C1 segment of cervical spinal cord (tissue), 14 donors: ENCODE results near the gene SLC7A4.

Experiments
- DNase-seq, 14 donors: peaks; one replicate each; lab custom pipeline; 2025; lab: John Stamatoyannopoulos, UW

Gene SLC7A4

DNA sequence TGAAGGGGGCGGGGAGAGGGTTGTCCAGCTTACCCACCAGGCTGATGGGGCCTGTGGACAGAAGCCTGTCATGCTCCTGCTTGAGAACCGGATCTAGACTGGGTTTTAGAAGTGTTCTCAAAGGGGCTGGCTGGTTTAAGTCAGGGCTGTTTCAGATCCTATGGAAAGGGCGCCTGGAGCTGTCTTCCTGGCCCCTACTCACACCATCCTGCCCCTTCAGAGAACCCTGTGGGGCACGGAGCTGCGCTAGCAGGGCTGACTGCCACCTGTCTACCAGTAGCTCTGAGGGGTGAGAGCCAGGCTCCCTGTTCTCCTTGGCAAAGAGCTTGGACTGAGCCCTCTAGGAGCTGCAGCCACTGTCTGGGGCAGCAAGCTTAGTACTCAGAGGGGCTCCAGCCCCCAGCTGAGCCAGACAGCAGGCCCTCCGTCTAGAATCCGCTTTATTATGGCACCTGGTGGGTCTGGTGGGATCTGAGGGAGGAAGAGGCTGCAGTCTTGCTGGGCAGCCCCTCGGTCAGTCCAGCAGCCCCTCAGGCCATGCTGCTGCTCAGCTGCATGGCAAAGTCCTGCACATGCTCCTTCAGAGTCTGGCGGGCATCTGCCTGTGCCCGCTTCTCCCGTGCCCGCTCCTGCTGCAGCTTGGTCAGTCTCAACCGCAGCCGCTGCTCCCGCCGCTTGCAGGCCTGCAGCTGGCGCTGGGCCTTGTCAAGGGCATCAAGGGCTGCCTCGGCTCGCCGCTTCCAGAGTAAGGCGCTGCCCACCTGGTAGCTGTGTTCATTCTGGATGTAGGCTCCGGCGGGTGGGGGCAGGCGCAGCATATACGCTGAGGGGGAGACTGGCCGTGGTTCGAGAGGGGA is 32.8 kb downstream of the SLC7A4 start:
- DNase-seq = no peak

- no peak for DNase-seq
Observed at GRCh38 chr22:20998411-20999336, 33.7 kb downstream of the SLC7A4 start.

DNA sequence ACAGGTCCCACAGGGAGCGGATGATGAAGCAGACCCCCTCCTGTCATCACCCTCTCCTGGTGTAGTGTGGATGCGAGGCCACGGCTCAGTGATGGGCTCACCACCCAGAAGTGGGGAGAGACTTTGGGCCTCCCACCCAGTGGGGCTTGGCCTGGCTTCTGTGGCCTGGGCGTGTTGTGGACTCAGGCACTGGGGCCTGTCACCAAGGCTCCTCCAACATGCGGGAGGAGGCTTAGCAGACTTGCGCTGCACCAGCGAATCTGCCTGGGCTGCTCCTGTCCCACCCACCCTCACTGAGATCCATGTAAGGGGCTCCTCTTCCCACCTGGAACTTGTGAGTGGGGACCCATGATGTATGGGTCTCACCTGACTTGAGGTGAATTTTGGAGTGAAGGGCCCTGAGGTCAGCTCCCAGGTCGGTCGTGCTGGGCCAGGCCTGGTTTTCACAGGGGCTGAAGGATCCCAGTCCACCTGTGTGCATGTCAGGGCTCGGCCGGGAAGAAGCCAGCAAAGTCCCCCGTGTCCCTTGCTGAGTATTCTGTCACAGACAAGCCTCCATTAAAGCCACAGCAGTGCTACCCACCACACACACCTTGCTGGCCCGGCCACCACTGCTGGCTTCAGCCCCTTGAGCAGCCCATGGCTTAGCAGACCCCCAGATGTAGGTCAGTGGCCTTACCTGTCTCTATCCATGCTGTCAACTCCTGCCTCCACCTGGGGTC is 34.7 kb downstream of the SLC7A4 start:
- DNase-seq = no peak

DNA sequence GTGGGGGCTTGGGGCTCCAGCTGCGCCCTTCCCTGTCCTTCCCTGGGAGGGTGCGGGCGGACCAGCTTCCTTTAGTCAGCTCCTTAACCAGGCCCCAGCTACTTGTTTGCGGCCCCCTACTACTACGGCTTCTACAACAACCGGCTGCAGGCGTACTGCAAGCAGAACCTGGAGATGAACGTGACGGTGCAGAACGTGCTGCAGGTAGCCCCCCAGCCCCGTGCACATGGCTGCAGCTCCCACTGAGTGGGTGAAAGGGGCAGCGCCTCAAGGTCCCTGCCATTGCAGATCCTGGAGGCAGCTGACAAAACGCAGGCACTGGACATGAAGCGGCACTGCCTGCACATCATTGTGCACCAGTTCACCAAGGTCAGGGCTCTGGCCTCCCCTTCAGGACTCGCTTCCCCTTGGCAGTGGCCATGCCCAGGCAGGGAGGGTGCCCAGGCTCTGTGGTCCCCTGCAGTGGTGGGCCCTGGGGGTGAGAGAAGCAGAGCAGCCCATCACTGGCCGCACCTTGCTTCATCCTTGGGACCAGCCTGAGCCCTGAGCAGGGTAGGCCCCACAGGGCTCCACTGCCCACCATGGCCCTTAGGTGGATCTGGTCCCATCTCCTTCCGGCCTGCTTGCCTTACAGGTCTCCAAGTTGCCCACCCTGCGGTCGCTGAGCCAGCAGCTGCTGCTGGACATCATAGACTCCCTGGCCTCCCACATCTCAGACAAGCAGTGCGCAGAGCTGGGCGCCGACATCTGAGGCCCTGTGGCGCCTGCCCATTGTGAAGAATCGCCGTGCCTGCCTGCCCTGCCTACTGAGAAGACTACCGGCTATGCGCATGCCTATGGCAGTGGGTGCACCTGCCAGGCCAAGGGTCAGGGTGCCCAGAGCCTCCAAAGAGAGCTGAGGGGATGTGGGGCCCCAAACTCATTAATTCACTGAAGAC is 35.5 kb downstream of the SLC7A4 start:
- no peak for DNase-seq

GRCh38 chr22:20996031-20996410 is 36.3 kb downstream of the SLC7A4 start:
- no peak for DNase-seq

DNA sequence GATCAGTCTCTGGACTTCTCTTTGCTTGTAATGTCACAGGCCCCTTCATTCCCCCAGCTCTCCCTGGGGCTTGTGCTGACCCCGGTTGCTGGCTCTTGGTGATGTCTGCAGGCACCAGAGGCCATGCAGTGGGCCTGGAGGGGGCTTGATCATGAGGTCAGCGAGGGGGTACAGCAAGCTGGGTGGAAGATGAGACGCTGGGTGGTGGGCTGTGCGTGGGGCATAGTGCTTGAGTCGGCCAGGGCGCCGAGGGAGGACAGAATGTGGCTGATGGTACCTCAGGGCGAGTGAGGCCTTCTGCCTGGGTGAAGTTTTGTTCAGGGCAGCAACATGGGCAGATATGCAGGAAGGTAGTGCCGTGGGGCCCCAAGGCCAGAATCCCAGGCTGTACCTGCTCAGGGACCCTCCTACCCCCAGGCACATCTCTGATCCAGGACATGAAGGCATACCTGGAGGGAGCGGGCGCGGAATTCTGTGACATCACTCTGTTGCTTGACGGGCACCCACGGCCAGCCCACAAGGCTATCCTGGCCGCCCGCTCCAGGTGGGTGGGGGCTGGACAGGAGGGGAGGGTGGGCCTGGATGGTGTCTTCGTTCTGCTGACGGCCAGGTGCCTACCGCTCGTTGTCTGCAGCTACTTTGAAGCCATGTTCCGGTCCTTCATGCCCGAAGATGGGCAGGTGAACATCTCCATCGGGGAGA is 36.9 kb downstream of the SLC7A4 start:
- DNase-seq = no peak

- DNase-seq = no peak
Observed at GRCh38 chr22:20994902-20995241, 37.5 kb downstream of the SLC7A4 start.

GRCh38 chr22:20994128-20994901 is 38.0 kb downstream of the SLC7A4 start:
- DNase-seq = no peak

- DNase-seq = no peak
Observed at GRCh38 chr22:20993304-20994127, 38.8 kb downstream of the SLC7A4 start.

GRCh38 chr22:20992456-20993303 is 39.7 kb downstream of the SLC7A4 start:
- DNase-seq = peak in 1 of 14 donors; percentile 39

- no peak for DNase-seq
Observed at GRCh38 chr22:20992056-20992442, 40.3 kb downstream of the SLC7A4 start.

GRCh38 chr22:20991252-20992055 is 40.9 kb downstream of the SLC7A4 start:
- DNase-seq = no peak

GRCh38 chr22:20990184-20991180 is 41.9 kb downstream of the SLC7A4 start:
- DNase-seq = no peak

GRCh38 chr22:20989323-20990138 is 42.8 kb downstream of the SLC7A4 start:
- no peak for DNase-seq
